Psoas muscle (tissue), 8 donors: Measurements from ENCODE around the gene CNIH3. TPM values are rescaled to one million over a fixed set of nuclear protein-coding genes. Genes with fewer than 3 reads are reported as not detected.

Source experiments
- ATAC-seq, 4 donors: fragments of 200-7000 bp; cut with Tn5 transposase; one replicate each; pipeline ENCODE4 v1.9.1; 2020; ENCODE audit warnings: moderate library complexity in 3 of 4, mild to moderate bottlenecking in 2 of 4
- DNase-seq, 2 donors: peaks; one replicate each; pipeline ENCODE4 v3.0.0-alpha.2; 2020
- H3K27ac ChIP-seq: fragments of 200-600 bp; one replicate; pipeline ENCODE4 v1.8.0; 2022
- H3K27me3 ChIP-seq, 3 donors: fragments of 200-600 bp in 1 of 3; one replicate each; pipeline versions ENCODE4 v1.6.1 to v1.8.0; 2013 to 2022; ENCODE audit warnings: low read length in 2 of 3, mild to moderate bottlenecking in 2 of 3, moderate library complexity in 1 of 3; ENCODE audit not compliant: insufficient read depth in 3 of 3
- H3K36me3 ChIP-seq, 2 donors: fragments of 200-600 bp in 1 of 2; one replicate each; pipeline versions ENCODE4 v1.6.1 to v1.8.0; 2013 to 2022; ENCODE audit warnings: low read depth in 1 of 2, mild to moderate bottlenecking in 1 of 2, moderate library complexity in 1 of 2; ENCODE audit not compliant: insufficient read depth in 1 of 2
- H3K4me1 ChIP-seq: fragments of 200-600 bp; one replicate; pipeline ENCODE4 v1.8.0; 2022
- H3K4me3 ChIP-seq: fragments of 200-600 bp; one replicate; pipeline ENCODE4 v1.8.0; 2022; ENCODE audit warnings: mild to moderate bottlenecking
- H3K9me3 ChIP-seq: fragments of 200-600 bp; one replicate; pipeline ENCODE4 v1.8.0; 2022
- CTCF ChIP-seq: fragments of 200-600 bp; IDR thresholded peaks from one replicate; pipeline ENCODE4 v1.8.0; 2022; ENCODE audit warnings: antibody characterized with exemption
- WGBS, 3 donors: extraction: QIAGEN DNeasy Blood & Tissue Kit; methylation state at CpG; one replicate each; pipeline versions ENCODE4 v1.1.6 to v1.1.7; 2013; 5-methylcytosine and 5-hydroxymethylcytosine counted together
- intact Hi-C, 2 donors: fragments of 100-400 bp; cut with DNase I; formaldehyde crosslinking; loops; one replicate each; pipeline versions ENCODE4 v1.11.0 to v1.14.2; 2022
- polyA plus RNA-seq, 3 donors: library from polyadenylated mRNA; stranded (reverse); fragments of 200-250 nt; gene quantifications; one replicate each; pipeline ENCODE4 v1.2.3, GENCODE V29; 2013
- total RNA-seq, 4 donors: library from RNA; stranded (reverse); fragmentation: NEBNext Ultra II Directional in 2 of 4; extraction: Animal tissue kit (Norgen Biotek cat#: 25700) in 2 of 4; gene quantifications; one replicate each; pipeline versions ENCODE4 v1.2.1 to v1.2.4, GENCODE V29; 2021 to 2023
- donor health status: healthy with polysubstance abuse.
- donor health status: DM: no; HTN: no; CAD: no; lungs with moderate emphysema.
- donor health status: Bipolar disorder and iron deficiency.
- donor health status: healthy.
- donor health status: DM: yes; HTN: yes; CAD: no.
- donor health status: DM: no; HTN: no; CAD: no.
- donor health status: DM: no; HTN: no; CAD: no.
- donor health status: DM: yes; HTN: yes; CAD: no.

Gene CNIH3
- total and polyA plus RNA-seq, 7 donors, result 0.39 to 1.9 (median 1.2) TPM

- Histone ChIP-seq H3K36me3 (no peaks in the 10 kb centered on the region), H3K4me1 (peaks cover 10% of the 10 kb centered on the region), H3K27ac (no peak overlapping the region), H3K4me3 (peak overlapping the region; percentile 78), H3K27me3 (peaks cover 0 to 53% (median 14%) of the 10 kb centered on the region in 3 donors), H3K9me3 (no peaks in the 10 kb centered on the region)
- ATAC-seq (no peak), DNase-seq (no peak)
- 4 to 6% (median 5%) methylated on average over 46 to 55 of the region's 55 CpGs for WGBS, 3 donors
- TF ChIP-seq CTCF, result no peak
- intact Hi-C loops, result loop anchor here in 1 of 2 donors (10.0 kb wide), 1 partner anchor 103 kb away; no protein-coding TSS in a partner anchor
Measured at GRCh38 chr1:224617410-224618355, 1.6 kb downstream of the CNIH3 start.

- no peaks in the 10 kb centered on the region for H3K36me3 ChIP-seq
- 72 to 81% (median 78%) methylated on average over 4 of the region's 4 CpGs for WGBS, 3 donors
- peaks cover 10% of the 10 kb centered on the region for H3K4me1 ChIP-seq
- intact Hi-C loops, result loop anchor here in 1 of 2 donors (10.0 kb wide), 1 partner anchor 104 kb away; no protein-coding TSS in a partner anchor
- no peak for DNase-seq
- H3K4me3 ChIP-seq, result no peak overlapping the region
- H3K27ac ChIP-seq, result no peak overlapping the region
- H3K9me3 ChIP-seq, result no peaks in the 10 kb centered on the region
- ATAC-seq, result no peak
- TF ChIP-seq CTCF, result no peak
- peaks cover 0 to 52% (median 15%) of the 10 kb centered on the region in 3 donors for H3K27me3 ChIP-seq
Measured at GRCh38 chr1:224619209-224619608, 3.1 kb downstream of the CNIH3 start.

GRCh38 chr1:224620105-224620504 is 4.0 kb downstream of the CNIH3 start:
- no peaks in the 10 kb centered on the region for H3K36me3 ChIP-seq
- no peaks in the 10 kb centered on the region for H3K9me3 ChIP-seq
- intact Hi-C loops, result no loop called here
- 50 to 84% (median 61%) methylated on average over 2 of the region's 2 CpGs for WGBS, 3 donors
- TF ChIP-seq CTCF, result no peak
- ATAC-seq (no peak), DNase-seq (no peak)
- H3K27ac ChIP-seq, result no peak overlapping the region
- H3K4me3 ChIP-seq, result no peak overlapping the region
- peaks cover 0 to 50% (median 18%) of the 10 kb centered on the region in 3 donors for H3K27me3 ChIP-seq
- H3K4me1 ChIP-seq, result peaks cover 10% of the 10 kb centered on the region

- intact Hi-C loops, result no loop called here
- Histone ChIP-seq H3K27me3 (peaks cover 0 to 37% (median 13%) of the 10 kb centered on the region in 3 donors), H3K9me3 (no peaks in the 10 kb centered on the region), H3K27ac (no peak overlapping the region), H3K4me3 (no peak overlapping the region), H3K4me1 (peaks cover 2% of the 10 kb centered on the region), H3K36me3 (no peaks in the 10 kb centered on the region)
- no peak for TF ChIP-seq CTCF
- DNase-seq, result no peak
- no peak for ATAC-seq
- WGBS, 3 donors, result 84 to 85% (median 84%) methylated on average over 7 of the region's 7 CpGs
Measured at GRCh38 chr1:224621813-224622682, 5.9 kb downstream of the CNIH3 start.
